ENCODE data around the gene GRK5. TPM values are rescaled to one million over a fixed set of nuclear protein-coding genes. Genes with fewer than 3 reads are reported as not detected.
A peak's percentile ranks its signal among the peaks of the same experiment; 100 is the strongest.

Gene GRK5
- total RNA-seq, 1 donor from 2014 or later, result 4.3 TPM

DNA sequence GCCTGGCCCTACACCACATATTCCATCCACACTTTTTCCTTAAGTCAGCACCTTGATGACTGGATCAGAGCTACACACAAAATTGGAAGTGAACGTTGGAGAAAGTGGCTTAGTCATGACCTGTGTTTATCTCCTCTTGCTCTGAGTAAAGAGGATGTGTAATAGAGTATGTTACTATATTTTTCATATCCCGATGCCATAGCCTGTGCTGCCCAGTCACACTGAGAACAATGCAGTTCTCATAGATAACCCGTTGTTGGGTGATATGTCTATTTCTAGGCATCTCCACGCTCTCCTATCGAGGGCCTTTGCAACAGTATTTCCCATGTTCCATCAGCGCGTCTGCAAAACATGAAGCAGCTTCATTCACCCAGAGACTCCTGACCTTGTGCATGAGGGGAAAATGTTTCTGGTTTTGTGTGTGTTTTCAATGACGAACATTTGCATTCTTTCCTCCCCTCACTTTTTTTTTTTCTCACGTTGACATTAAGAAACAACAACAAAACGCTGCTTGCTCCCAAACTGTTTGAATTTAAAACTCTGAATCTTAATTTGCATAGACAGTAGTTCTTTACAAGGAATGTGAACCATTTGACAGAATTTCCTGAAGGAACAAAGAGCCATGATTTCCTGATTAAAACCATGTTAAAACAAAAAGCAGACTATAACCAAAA is 43.4 kb downstream of the GRK5 start:
- TF ChIP-seq, protein P1, sequence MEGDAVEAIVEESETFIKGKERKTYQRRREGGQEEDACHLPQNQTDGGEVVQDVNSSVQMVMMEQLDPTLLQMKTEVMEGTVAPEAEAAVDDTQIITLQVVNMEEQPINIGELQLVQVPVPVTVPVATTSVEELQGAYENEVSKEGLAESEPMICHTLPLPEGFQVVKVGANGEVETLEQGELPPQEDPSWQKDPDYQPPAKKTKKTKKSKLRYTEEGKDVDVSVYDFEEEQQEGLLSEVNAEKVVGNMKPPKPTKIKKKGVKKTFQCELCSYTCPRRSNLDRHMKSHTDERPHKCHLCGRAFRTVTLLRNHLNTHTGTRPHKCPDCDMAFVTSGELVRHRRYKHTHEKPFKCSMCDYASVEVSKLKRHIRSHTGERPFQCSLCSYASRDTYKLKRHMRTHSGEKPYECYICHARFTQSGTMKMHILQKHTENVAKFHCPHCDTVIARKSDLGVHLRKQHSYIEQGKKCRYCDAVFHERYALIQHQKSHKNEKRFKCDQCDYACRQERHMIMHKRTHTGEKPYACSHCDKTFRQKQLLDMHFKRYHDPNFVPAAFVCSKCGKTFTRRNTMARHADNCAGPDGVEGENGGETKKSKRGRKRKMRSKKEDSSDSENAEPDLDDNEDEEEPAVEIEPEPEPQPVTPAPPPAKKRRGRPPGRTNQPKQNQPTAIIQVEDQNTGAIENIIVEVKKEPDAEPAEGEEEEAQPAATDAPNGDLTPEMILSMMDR (IDR thresholded peaks at IDR 0.05), result no peak
- TF ChIP-seq EZH2phosphoT487 (IDR thresholded peaks at IDR 0.05) (no peak), EZH2 (IDR thresholded peaks at IDR 0.05) (no peak)
- H3K4me3 ChIP-seq, result no peak overlapping the region
- peaks cover 3% of the 10 kb centered on the region for H3K27me3 Mint-ChIP-seq (ENCODE audit: insufficient read depth, low read depth)

GRCh38 chr10:119251315-119251708 is 43.9 kb downstream of the GRK5 start:
- H4K20me1 ChIP-seq (ENCODE audit: low read depth), result no peaks in the 10 kb centered on the region
- H3F3A ChIP-seq (ENCODE audit: low read depth), result no peaks in the 10 kb centered on the region
- peaks cover 56% of the 10 kb centered on the region for H3K4me1 Mint-ChIP-seq
- no peak overlapping the region for H3K4me3 ChIP-seq
- H3K4me1 ChIP-seq, result peaks cover 22% of the 10 kb centered on the region
- no peaks in the 10 kb centered on the region for H3K9me3 Mint-ChIP-seq
- no peak overlapping the region for H3K4me3 Mint-ChIP-seq
- H3K4me2 ChIP-seq, result no peak overlapping the region
- no peak overlapping the region for H3K9ac ChIP-seq
- H3K36me3 ChIP-seq, result no peaks in the 10 kb centered on the region
- no peak overlapping the region for H3K27ac ChIP-seq
- H3K79me2 ChIP-seq (ENCODE audit: low read depth), result no peaks in the 10 kb centered on the region
- H3K36me3 Mint-ChIP-seq, result no peaks in the 10 kb centered on the region
- H3K27ac Mint-ChIP-seq, result peak overlapping the region; percentile 70
- no peak overlapping the region for H2AFZ ChIP-seq (replicated peaks)
- peaks cover 3% of the 10 kb centered on the region for H3K27me3 Mint-ChIP-seq (ENCODE audit: insufficient read depth, low read depth)
- TF ChIP-seq, protein P1 (IDR thresholded peaks at IDR 0.05), result no peak
- TF ChIP-seq EZH2 (IDR thresholded peaks at IDR 0.05), result no peak
- TF ChIP-seq EZH2phosphoT487 (IDR thresholded peaks at IDR 0.05), result no peak
- no peak for DNase-seq (ENCODE audit: low spot score)
- H3K27me3 ChIP-seq, result no peaks in the 10 kb centered on the region
- no peaks in the 10 kb centered on the region for H3K9me3 ChIP-seq (ENCODE audit: low read depth)

More for the DNA sequence above, 43.4 kb downstream of the GRK5 start:
- Mint-ChIP-seq H3K27ac (no peak overlapping the region), H3K4me1 (peaks cover 53% of the 10 kb centered on the region), H3K36me3 (no peaks in the 10 kb centered on the region), H3K9me3 (no peaks in the 10 kb centered on the region), H3K4me3 (no peak overlapping the region)
- H3K27me3 ChIP-seq, result no peaks in the 10 kb centered on the region
- no peak overlapping the region for H3K9ac ChIP-seq
- H3K36me3 ChIP-seq, result no peaks in the 10 kb centered on the region
- H3K4me2 ChIP-seq, result no peak overlapping the region
- no peak overlapping the region for H3K27ac ChIP-seq
- no peaks in the 10 kb centered on the region for H4K20me1 ChIP-seq (ENCODE audit: low read depth)
- H3F3A ChIP-seq (ENCODE audit: low read depth), result no peaks in the 10 kb centered on the region
- H3K79me2 ChIP-seq (ENCODE audit: low read depth), result no peaks in the 10 kb centered on the region
- no peak overlapping the region for H2AFZ ChIP-seq (replicated peaks)
- no peaks in the 10 kb centered on the region for H3K9me3 ChIP-seq (ENCODE audit: low read depth)
- DNase-seq (ENCODE audit: low spot score), result no peak
- peaks cover 21% of the 10 kb centered on the region for H3K4me1 ChIP-seq

- Histone ChIP-seq H3K36me3 (no peaks in the 10 kb centered on the region), H3K4me3 (no peak overlapping the region), H3K27me3 (no peaks in the 10 kb centered on the region), H4K20me1 (ENCODE audit: low read depth) (no peaks in the 10 kb centered on the region), H3K4me1 (peaks cover 20% of the 10 kb centered on the region), H3K9me3 (ENCODE audit: low read depth) (no peaks in the 10 kb centered on the region), H3K4me2 (no peak overlapping the region), H2AFZ (replicated peaks) (no peak overlapping the region), H3K79me2 (ENCODE audit: low read depth) (no peaks in the 10 kb centered on the region), H3F3A (ENCODE audit: low read depth) (no peaks in the 10 kb centered on the region), H3K9ac (no peak overlapping the region), H3K27ac (no peak overlapping the region)
- Mint-ChIP-seq H3K27ac (no peak overlapping the region), H3K27me3 (ENCODE audit: insufficient read depth, low read depth) (peaks cover 3% of the 10 kb centered on the region), H3K4me1 (peaks cover 54% of the 10 kb centered on the region), H3K36me3 (no peaks in the 10 kb centered on the region), H3K4me3 (no peak overlapping the region), H3K9me3 (peaks cover 3% of the 10 kb centered on the region)
- DNase-seq (ENCODE audit: low spot score), result no peak
- TF ChIP-seq, protein P1 (IDR thresholded peaks at IDR 0.05), result no peak
- TF ChIP-seq EZH2phosphoT487 (IDR thresholded peaks at IDR 0.05), result no peak
- no peak for TF ChIP-seq EZH2 (IDR thresholded peaks at IDR 0.05)
These were observed 44.7 kb downstream of the GRK5 start for GRCh38 chr10:119252051-119252465.
